NCI-H82 treated with DMSO at 0.1 percent for 48 hours (cell line): Measurements from ENCODE around the gene GNG8.

Source experiments
- DNase-seq: peaks from one replicate; lab custom pipeline; 2025; ENCODE audit not compliant: unreplicated experiment; lab: John Stamatoyannopoulos, UW

Gene GNG8

DNA sequence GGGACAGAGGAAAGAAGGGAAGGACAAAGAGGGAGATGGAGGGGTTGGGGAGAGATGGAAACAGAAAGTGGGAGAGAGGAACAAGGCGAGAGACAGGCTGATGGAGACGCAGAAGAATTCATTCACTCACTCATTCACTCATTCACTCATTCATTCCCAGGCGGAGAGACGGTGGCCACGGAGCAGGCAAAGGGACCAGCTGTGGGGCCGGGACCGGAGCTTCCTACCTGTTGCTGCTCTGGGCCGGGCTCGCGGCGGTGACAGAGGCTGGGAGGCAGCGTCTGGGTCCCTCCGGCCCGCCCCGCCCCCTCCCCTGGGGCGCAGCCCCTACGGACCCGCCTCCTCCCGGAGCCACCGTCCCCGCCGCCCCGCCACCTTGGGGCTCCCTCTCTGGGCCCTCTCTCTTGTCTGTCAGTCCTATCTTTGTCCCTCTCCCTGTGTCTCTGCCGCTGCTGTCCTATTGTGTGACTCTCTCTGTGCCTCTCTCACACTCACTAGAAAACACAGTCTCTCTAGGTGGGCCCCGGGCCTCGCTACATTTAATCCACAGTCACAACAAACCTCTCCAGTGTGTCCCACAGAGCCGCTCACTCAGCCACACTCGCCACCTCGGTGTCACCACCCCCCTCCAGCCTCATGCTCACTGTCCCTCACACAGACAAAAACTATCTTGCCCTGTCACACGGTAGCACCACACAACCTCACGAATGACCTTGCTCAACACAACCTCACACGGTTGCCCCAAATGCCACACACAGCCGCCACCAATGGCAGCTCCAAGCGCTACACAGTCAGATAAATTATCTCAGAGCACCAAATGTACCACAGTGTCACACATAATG is at the start of gene GNG8:
TSS of gene GNG8 (minus strand) at position 283 of the 842 bp plus-strand sequence. CDS start 1,520 bp downstream, outside the sequence.
- no peak for DNase-seq

DNA sequence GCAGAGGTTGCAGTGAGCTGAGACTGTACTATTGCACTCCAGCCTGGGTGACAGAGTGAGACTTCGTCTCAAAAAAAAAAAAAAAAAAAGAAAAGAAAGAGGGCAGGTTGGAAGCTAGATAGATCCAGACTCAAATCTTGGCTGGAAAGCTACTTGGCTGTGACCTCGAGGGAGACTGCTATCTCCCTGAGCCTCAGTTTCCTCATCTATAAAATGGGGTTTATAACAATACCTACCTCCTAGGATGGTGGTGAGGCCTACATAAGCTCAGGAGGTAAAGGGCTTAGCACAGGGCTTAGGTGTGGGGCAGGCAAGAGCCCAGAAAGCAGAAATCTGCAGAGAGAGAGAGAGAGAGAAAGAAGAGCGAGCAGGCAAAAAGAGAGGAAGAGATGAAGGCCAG is 49.2 kb upstream of the GNG8 start:
- no peak for DNase-seq

DNA sequence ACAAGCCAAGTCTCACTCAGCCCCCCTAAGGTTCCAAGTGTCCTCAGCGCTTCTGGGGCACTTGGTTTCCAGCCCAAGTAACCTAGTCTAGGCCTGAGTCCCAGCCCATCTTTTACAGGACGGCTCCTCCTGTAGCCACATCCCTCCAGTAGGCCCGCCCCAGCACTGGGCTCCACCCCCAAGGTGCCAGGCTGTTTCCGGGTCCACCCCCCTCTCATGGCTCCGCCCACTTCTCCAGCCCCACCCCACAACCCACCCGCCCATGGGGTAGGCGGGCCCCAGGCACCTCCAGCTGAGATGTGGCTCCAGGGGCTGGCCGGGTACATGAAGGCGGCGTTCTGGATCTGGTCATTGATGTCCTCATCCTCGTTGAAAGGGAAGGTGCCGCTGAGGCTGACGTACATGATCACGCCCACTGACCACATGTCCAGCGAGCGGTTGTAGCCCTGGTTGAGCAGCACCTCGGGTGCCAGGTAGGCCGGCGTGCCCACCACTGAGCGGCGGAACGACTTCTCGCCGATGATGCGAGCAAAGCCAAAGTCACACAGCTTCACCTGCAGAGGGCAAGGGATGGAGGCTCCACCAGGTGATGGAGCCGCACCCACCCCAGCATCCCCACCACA is 42.2 kb upstream of the GNG8 start:
- no peak for DNase-seq

DNA sequence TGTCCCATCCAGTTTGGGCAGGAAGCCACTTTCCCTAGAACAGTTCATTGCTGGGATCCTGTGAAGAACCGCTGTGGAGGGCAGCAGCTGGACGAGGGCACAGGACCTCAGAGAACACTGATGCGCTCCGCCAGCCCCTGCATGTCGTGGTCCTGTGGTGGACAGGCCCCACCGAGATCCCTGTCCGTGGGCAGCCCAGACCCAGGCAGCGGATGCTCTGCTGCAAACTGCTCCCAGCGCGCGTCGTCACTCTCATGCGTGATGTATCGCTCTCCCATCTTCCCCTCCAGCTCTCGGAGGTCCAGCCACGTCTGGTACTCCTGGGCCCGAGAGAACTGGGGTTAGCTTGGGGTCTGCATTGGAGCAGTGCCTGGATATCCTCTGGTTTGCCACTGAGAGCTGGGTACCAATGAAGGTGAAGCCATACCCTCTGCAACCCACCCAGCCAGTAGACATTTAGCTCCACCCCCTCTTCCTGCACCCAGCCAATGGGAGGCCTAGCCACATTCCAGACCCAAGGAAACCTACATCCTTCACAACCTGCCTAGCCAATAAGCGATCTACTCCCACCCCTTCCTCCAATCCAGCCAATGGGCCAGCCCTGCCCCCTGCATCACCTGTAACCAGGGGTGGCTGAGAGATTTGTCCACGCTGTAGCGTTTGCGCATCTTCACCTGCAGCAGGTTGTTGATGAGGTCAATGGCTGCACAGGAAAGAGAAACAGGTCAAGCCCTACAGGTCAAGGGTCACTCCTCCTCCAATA is 38.6 kb upstream of the GNG8 start:
- DNase-seq: no peak

DNA sequence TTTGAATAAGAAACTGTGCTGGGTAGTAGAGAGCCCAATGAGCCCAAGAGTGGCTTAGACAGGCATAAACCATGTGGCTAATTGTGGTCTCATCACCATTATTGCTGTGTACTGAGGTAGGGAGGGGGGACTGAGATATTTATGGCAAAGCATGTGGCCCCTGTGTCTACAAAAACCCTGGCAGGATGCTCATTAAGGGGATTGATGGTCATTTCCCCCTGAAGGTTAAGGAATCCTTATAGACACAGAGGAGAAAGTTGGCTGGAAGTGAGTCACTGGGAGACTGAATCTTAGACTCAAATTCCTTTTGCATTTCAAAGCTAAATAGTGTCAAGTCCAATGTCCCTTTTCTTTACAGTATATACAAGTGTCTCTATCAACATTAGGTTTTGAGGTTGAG is 34.8 kb upstream of the GNG8 start:
- no peak for DNase-seq

DNA sequence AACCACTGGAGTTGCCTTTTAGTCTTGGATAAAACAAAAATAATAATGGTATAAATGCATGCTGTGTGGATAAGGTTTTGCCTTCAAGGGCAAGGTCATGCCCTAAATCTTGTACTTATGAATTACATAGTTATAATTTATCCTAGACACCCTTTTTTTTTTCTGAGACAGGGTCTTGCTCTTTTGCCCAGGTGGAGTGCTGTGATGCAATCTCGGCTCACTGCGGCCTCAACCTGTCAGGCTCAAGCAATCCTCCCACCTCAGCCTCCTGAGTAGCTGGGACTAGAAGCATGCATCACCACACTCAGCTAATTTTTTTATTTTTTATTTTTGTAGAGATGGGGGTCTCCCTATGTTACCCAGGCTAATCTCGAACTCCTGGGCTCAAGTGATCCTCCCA is 32.7 kb upstream of the GNG8 start:
- DNase-seq: no peak

DNA sequence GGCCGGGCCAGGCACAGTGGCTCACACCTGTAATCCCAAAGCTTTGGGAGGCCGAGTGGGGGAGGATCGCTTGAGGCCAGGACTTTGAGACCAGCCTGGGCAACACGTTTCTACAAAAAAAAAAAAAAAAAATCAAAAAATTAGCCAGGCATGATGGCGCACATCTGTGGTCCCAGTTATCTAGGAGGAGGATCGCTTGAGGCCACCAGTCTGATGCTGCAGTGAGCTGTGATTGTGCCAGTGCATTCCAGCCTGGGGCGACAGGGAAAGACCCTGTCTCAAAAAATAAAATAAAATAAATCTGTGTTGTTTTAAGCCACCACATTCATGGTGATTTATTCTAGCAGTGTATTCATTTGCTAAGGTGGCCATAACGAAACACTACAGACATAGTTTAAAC is 29.1 kb upstream of the GNG8 start:
- DNase-seq: no peak

DNA sequence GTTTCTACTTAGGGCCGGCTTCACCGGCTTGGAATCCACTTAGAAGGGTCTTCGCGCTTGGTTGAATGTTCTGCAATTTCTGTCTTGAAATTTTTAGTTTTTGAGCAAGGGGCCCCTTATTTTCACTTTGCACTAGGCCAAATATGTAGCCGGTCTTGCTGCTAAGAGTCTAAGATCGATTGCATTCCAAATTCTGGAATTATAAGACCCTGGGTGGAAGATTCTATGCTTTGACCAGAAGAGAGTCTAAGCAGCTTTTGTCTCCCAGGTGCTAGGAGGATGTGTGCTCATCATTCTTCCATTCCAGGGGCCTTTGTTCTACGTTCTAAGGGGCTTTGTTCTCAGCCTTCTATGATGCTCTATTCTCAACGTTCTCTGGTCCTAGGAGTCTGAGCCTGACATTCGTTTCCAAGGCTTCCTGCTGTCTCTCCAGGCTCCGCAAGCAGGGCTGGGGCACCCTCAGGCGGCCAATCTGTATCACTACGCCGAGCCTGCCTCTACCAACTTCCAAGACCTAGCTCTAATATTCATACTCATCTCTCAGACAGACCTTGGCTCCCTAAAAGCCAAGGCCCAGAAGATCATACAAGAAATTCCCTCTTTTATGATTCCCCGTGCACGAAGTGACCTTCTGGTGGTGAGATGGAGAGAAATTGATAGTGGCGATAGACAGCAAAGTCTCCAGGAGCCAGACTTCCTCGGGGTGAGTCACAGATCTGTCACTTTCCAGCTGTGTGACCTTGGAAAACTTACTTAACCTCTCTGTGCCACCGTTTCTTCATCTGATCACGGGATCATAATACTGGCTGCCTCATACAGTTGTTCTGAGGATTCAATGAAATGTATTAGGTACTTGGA is 26.0 kb upstream of the GNG8 start:
- DNase-seq: peak; percentile 91

DNA sequence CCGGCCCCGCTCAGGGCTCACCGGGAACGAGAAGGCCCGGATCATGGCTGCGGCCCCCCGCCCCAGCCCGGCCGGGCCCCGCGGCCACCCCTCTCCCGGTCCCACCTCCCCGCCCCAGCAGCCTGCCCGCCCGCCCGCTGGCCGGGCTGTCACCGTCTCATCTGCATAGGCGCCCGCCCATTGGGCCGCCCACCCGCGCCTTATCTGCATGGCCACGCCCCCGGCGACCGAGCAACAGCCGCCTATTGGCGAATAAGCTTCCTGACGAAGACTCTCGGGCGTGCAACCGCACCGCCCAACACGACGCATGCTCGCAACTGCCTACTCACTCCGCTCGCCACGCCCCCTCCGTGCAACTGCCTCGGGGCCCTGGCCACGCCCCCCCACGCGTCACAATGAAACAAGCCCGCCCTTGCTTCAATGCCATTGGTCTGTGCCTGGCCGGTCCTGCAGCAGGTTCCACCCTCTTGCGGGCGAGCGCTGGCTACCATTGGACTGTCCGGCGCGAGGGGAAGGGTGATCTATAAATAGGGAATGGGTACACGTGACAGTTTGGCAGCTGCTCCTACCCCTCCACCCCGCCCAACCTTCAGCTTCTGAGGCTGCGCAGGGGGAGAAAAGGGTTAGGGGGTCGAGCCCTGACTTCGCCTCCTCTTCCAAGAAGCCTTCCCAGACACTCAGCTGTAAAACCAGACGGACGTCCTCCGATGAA is 25.2 kb upstream of the GNG8 start, which contains the start of gene DACT3:
TSS of gene DACT3 (minus strand) at position 163 of the 712 bp plus-strand sequence. CDS start at position 45, 118 bp downstream.
- DNase-seq: peak; percentile 99

DNA sequence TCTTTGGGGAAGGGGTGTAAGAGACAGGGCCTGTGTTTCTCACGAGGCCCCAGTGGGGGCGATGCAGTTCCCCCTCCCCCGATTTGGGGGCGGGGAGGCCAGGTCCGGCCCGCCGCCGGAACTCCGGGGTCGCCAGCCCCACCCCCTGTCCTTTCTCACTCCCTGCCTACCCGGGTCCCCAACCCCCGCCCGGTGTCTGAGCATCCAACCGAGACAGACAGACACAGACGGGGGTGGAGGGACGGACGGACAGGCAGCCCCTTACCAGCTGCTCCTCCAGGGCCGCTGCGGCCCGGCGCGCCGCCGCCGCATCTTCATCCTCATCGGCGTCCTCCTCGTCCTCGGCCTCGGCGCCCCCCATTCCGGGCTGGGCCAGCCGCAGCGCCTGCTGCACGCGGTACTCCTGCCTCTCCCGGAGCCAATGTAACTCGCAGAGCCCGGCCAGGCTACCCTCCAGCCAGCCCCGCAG is 24.6 kb upstream of the GNG8 start:
- no peak for DNase-seq

DNA sequence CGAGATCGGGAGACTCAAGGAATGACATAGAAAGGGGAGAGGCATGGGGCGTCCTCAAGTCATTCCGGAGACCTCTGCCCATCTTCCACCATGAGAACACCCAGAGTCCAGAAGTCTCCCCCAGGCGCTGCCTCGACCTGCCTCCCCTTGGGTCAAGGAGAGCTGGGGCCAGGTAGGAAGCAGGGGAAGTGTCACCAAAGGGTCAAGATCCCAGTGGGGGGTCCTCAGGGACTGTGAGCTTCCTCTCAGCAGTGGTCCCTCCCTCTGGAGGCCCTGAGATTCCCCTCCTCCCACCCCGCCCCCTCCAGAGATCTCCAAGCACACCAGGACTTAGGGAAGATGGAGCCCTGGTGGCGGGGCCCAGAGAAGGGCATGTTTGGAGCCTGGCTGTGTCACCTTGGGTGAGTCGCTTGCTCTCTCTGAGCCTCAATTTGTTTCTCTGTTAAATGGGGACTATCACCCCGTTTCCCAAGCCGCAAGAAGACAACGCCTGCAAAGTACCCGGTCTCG is 24.1 kb upstream of the GNG8 start:
- no peak for DNase-seq

DNA sequence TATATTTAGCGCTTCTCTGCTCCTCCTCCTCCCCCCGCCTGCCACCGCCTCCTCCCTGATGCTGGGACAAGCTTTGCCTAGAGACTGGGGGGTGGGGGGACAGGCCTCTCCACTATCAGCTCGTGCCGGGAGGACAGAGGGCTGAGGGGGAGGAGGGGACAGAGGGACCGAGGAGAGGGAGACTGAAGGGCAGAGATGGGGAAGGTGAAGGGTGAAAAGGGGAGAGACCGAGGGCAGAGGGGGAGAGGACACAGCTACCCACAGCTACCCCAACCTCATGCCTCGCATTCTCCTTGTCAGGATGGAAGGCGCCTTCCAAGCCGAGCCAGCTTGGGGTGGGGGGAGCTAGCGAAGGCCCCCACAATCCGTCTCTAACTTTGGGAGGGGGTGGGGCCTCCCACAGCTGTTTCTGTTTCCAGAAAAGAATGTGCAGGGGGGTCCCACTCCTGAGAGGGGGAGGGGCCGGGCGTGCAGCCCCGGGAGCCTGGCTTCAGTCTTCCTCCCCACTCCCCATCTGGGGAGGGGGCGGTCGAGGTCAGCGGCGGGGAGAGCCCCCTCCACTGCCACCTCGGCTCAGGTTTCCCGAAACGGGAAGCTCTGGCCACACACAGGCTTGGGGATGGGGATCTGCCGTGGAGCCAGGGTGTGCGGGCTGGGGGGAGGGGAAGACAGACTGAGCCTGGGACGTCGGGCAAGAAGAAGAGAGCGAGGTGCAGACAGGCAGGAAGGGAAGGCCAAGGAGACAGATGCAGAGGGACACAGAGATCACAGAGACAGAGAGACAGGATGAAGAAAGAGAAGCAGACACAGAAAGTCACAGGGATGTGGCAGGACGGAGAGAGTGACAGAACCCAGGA is 23.4 kb upstream of the GNG8 start:
- peak; percentile 15 for DNase-seq

DNA sequence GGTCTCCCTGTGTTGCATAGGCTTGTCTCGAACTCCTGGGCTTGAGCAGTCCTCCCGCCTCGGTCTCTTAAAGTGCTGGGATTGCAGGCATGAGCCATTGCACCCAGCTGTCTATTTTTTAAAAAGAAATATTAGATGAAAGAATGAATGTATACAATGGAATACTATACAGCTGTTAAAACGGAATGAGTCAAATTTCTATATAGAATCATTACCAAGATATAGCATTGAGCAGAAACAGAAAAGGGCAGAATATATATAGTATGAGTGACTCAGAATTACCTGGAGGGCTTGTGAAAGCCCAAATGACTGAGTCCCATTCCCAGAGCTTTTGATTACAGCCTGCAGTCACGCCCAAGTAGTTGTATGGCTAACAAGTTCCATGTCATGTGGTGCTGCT is 20.5 kb upstream of the GNG8 start:
- no peak for DNase-seq

DNA sequence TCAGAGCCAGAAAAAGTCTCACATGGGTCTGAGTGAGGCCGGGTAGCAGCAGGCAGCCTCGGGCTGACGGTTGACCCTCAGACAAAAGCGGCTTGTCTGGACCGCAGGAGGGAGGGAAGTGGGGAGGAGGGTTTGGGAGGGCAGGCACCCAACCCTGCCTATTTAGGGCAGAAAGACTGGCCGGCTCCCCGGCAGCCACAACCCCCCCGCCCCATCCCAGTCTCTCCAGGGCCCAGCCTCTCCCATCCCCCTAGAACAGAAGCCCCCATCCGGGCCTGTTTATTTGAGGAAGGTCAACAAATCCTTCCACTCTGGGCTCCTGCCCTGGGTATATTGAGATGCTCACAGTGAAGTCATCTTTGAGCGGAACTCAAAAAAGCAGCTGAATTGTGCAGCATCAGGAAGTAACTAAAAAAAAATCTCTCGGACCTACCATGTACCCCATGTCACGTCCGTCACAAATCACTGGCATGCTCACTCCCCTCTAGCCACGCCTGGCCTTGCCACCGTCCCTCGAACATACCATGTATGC is 18.7 kb upstream of the GNG8 start:
- no peak for DNase-seq

DNA sequence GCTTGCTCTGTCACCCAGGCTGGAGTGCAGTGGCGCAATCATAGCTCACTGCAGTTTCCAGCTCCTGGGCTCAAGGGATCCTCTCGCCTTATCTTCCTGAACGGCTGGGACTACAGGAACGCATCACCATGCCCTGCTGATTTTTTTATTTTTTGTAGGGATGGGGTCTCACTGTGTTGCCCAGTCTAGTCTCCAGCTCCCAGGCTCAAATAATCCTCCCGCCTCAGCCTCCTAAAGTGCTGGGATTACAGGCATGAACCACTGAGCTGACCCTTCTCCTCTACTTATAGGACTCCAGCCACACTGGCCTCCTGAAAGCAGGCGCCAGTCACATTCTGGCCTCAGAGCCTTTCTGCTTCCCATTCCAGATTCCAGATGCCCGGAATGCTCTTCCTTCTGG is 14.4 kb upstream of the GNG8 start:
- DNase-seq: no peak

DNA sequence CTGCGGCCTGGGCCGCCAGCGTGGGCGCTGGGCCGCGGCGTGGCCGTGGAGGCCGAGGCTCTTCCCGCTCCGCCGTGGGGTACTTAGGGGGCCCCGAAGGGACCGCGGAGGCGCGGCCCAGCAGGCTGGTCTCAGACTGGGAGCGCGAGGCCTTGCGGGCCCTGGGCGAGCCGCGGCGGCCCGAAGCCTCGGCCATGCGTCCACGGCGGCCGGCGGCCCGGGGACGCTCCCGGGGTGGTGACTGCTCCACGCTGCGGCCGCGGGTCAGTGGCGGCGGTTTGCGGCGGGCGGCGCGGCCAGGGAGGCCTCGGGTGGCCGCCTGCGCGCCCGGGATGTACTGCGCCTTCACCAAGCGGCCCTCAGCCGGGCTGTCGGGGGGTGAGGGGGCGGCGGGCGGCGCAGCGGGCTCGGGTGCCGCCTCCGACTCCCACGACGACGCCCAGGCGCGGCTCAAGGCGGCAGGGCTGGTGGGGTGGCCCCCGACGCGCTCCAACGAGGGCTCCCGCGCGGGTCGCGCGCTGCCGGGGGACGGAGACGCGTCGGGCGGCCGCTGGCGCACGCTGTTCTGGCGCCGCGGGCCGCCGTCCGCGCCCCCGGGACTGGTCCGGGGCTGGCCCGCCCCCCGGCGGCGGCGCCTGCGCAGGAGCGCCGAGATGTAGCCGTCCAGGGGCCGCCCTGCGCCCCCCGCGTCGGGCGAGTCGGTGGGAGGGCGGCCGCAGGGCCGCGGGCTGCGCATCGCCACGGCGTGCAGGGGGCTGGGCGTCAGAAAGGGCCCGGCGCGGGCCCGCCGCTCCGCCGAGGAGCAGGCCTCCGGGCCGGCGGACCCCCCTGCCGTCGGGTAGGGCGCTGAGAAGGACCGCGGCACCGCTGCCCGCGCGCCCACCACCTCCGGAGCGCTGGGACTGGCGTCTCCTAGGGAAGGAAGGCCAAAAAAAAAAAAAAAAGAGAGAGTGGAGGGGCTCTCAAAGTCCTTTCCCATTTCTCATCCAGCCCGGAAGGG is 13.3 kb upstream of the GNG8 start:
- no peak for DNase-seq
